GM12878 (cell line): ENCODE results near the gene CD7. TPM values are rescaled to one million over a fixed set of nuclear protein-coding genes. Genes with fewer than 3 reads are reported as not detected.

Experiments used
- POU2F2 ChIP-seq: IDR thresholded peaks from 3 replicates; pipeline ENCODE4 v1.6.1; 2011; ENCODE audit warnings: low read depth, mild to moderate bottlenecking, low read length, borderline replicate concordance
- RELB ChIP-seq: fragments of 450-650 bp; IDR thresholded peaks from 2 replicates; pipeline ENCODE4 v1.6.1; 2017; ENCODE audit warnings: low read depth, mild to moderate bottlenecking, moderate library complexity
- polyA plus RNA-seq, 11 experiments: library from polyadenylated mRNA; depleted of rRNA in 4 of 11; unstranded in 6 of 11; stranded (reverse) in 5 of 11; fragments of >200 nt; fragmentation: Nextera tagmentation in 4 of 11; fragmentation: Illumina TruSeq in 1 of 11; extraction: Ambion mirVana in 4 of 11; extraction: Trizol in 1 of 11; gene quantifications; 1 replicate in 1 of 11; 2 replicates in 10 of 11; pipeline versions ENCODE4 v1.2.1 to v1.2.3, GENCODE V29; 2011 to 2016; ENCODE audit warnings: inconsistent platforms in 2 of 11, missing spikeins in 2 of 11, low read depth in 1 of 11
- total RNA-seq, 4 experiments: library from RNA; depleted of rRNA in 3 of 4; stranded (reverse); fragments of >200 nt in 3 of 4; fragmentation: Illumina TruSeq in 1 of 4; extraction: Trizol in 1 of 4; gene quantifications; 2 replicates each; pipeline versions ENCODE4 v1.2.1 to v1.2.3, GENCODE V29; 2013 to 2021
- TF ChIP-seq, protein P1 (sequence below): IDR thresholded peaks from 2 replicates; pipeline ENCODE4 v1.6.1; 2011; ENCODE audit warnings: mild to moderate bottlenecking, low read depth, low read length, moderate library complexity; ENCODE audit not compliant: insufficient replicate concordance
- TF ChIP-seq, protein P2 (sequence below): fragments of 450-650 bp; IDR thresholded peaks from 2 replicates; pipeline ENCODE4 v1.6.1; 2017; ENCODE audit warnings: mild to moderate bottlenecking, low read depth, inconsistent platforms; ENCODE audit not compliant: poor library complexity, severe bottlenecking

Gene CD7
- total and polyA plus RNA-seq, 10 of the 15 experiments (the other 5 are each of a cell fraction or from before 2014, with no cell fraction given) = 0.33 TPM; not detected in 9

DNA sequence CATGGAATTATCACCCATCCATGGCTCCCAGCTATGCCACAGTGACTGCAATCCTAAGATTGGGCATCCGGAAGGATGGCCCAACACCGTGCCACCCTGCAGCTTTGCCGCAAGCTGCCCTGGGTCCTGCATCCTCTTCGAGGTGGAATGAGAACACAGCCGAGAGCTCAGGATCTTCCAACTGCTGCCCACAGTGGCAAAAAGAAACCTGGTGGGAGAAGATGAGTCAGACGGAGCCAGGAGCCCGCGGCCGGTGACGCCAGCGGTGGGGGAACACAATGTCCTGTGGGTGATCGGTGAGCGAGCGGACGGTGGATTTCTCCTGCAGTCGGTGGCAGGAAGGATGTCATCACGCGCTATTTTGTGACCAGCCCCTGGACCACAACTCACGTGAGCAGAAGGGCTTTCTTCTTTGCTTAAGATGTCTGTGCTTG lies 20.1 kb downstream of the CD7 start (continued):
- TF ChIP-seq RELB (peak; percentile 89), POU2F2 (0 out of 3 replicates have a peak, but pooled peaks have one; percentile 10)
- TF ChIP-seq, protein P1, sequence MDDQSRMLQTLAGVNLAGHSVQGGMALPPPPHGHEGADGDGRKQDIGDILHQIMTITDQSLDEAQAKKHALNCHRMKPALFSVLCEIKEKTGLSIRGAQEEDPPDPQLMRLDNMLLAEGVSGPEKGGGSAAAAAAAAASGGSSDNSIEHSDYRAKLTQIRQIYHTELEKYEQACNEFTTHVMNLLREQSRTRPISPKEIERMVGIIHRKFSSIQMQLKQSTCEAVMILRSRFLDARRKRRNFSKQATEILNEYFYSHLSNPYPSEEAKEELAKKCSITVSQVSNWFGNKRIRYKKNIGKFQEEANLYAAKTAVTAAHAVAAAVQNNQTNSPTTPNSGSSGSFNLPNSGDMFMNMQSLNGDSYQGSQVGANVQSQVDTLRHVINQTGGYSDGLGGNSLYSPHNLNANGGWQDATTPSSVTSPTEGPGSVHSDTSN = peak; percentile 7
- TF ChIP-seq, protein P2, sequence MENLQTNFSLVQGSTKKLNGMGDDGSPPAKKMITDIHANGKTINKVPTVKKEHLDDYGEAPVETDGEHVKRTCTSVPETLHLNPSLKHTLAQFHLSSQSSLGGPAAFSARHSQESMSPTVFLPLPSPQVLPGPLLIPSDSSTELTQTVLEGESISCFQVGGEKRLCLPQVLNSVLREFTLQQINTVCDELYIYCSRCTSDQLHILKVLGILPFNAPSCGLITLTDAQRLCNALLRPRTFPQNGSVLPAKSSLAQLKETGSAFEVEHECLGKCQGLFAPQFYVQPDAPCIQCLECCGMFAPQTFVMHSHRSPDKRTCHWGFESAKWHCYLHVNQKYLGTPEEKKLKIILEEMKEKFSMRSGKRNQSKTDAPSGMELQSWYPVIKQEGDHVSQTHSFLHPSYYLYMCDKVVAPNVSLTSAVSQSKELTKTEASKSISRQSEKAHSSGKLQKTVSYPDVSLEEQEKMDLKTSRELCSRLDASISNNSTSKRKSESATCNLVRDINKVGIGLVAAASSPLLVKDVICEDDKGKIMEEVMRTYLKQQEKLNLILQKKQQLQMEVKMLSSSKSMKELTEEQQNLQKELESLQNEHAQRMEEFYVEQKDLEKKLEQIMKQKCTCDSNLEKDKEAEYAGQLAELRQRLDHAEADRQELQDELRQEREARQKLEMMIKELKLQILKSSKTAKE = peak; percentile 42
